ENCODE measurements around the gene SERPING1. TPM values are rescaled to one million over a fixed set of nuclear protein-coding genes. Genes with fewer than 3 reads are reported as not detected.

Gene SERPING1
- 440 and 806 TPM in 2 replicates for total RNA-seq

DNA sequence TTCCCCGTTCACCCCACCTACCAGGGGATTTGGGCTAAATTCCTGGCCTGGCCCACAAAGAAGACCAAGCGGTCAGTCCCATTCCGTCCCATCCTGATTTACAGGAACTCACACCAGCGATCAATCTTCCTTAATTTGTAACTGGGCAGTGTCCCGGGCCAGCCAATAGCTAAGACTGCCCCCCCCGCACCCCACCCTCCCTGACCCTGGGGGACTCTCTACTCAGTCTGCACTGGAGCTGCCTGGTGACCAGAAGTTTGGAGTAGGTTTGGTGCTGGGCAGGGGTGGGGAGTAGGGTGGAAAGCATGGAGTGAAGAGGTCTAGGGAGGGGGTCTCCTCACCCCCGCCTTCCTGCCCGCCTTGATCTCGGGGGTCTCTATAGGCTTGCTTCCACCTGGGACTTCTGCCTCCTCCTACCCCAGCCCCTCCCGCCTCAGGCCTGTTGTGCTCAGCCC, at the start of gene SERPING1:
TSS of gene SERPING1 (plus strand) at position 225 of the 455 bp plus-strand sequence. CDS start 586 bp downstream, outside the sequence.

DNA sequence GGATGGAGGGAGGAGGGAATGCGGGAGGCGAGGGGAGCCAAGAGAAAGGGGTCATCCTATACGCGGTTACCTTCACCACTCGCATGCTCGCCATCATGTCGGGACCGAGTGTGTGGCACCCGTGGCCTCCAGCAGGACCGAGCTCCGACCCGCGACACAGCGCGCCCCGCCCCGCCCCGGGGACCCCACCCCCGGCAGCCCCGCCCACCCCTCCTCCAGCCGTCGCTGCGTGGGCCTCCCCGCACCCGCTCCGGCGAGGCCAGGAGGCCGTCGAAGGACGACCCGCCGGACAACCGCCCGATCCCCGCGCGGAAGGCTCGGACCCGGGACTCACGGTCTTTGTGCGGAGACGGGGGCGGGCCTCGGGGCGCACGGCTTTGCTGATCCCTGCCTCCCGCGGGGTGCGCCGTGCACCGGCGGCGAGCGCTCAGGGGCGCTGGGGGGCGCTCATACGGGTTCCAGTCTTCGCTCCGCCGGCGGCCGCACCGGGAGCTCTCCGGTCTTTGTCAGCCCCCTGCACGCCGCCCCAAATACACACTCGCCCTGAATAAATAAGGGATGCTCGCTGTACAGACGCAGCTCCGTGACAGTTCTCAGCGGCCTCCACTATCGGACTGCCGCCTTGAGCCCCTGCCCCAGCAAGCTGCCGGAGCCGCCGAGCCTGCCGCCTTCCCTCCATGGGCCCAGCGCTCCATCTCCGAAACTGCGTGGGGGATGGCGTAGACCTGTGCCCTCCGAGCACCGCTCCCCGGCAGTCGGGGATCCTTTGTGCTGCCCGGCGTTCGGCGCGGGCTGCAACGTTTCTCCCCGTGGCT, 29.8 kb upstream of the SERPING1 start, which contains the start of gene UBE2L6:
TSS of gene UBE2L6 (minus strand) at position 158 of the 815 bp plus-strand sequence. CDS start at position 97, 61 bp downstream.

DNA sequence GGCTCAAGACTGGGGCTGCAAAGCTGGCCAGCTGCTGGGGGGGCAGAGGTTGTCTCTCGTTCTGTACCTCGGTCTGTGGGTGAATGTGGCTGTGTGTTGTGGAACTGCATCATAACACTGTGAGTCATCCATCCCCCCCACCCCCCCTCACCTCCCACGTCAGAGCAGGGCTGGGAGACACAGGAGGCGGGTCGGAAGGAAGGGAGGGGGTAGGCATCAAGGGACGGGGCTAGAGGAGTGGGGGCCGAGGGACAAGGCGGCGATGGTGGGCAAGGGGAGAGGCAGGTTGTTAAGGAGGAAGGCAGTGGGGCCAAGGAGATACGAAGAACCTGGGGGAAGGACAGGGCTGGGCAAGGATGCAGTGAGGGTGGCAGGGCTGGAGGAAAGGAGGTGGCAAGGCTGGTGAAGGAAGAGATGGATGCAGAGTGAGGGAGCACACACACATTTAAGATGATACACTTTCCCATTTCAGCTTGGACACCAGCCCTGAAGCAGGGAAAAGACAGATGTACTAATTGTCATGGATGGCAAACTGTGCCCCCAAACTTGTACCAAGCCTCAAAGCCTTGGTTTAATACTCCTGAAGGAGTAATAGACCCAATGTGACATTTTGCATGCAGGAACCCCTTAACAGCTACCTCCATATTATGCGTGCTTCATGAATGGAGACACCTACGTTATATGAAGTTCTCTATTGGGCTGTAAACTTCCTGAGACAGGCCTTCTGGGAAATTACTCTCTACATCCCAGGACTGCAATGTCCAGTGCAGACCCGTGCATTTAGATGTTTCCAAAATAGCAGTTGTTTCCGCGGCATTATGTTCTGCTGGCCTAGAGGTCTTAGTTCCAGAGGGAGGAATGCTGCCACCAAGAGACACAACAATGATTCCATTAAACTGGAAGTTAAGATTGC, 52.6 kb downstream of the SERPING1 start, which contains the start of gene YPEL4:
TSS of gene YPEL4 (minus strand) at position 87 of the 913 bp plus-strand sequence. CDS start 2,805 bp downstream, outside the sequence.

DNA sequence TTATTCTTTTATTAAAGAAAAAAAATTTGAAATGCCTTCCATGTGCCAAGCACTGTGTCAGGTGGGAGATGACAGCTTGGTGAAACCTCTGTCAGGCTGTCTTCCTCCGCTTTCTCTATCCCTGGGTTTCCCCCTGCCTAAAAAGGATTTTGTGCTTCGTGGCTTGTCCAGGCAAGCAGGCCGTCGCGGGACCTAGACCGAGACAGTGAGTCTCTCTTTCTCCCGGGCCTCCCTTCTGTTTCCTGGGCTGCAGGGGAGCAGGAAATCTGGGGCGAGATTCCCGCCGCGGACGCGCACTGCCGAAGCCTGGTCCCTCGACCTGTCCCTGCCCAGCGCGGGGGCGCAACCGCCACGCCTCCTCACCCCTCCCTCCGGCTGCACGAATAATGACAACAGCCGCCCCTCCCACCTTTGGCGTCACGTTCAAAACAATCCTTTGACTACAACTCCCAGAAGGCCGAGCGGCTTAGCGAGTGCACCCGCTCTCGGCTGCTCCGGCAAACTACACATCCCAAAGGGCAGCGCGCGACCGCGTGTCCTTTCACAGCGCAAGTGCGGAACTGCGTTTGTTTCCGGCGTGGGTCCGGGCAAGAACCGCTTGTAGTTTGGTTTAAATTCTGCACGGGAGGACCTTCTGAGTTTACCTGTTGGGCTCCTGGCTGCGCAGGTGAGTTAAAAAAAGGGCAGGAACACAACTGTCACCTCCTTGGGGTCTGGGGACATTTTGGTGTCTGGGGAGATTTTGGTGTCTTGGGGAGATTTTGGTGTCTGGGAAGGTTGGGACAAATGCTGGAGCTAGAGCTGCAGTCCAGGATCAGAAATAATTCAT, 59.9 kb downstream of the SERPING1 start, which contains the start of gene CLP1:
TSS of gene CLP1 (plus strand) at position 569 of the 829 bp plus-strand sequence. CDS start 1,715 bp downstream, outside the sequence.

Other genes starting within 250 kb of the SERPING1 start
- not detected in 2 replicates for gene PRG3, start 216.5 kb upstream of the SERPING1 start, total RNA-seq
- not detected in 2 replicates for gene PRG2, start 207.0 kb upstream of the SERPING1 start, total RNA-seq
- gene SLC43A3, start 170.6 kb upstream of the SERPING1 start, total RNA-seq, result 27.8 and 32.3 TPM in 2 replicates
- gene RTN4RL2, start 137.2 kb upstream of the SERPING1 start, total RNA-seq, result 2.1 and 10.6 TPM in 2 replicates
- gene SLC43A1, start 82.0 kb upstream of the SERPING1 start, total RNA-seq, result 16.6 and 29.5 TPM in 2 replicates
- 11.1 and 23.8 TPM in 2 replicates for gene TIMM10, start 66.9 kb upstream of the SERPING1 start, total RNA-seq
- gene SMTNL1, start 60.1 kb upstream of the SERPING1 start, total RNA-seq, result not detected in 2 replicates
- gene UBE2L6, start 30.0 kb upstream of the SERPING1 start, total RNA-seq, result 67.3 and 149 TPM in 2 replicates
- gene YPEL4, start 52.2 kb downstream of the SERPING1 start, total RNA-seq, result 1.0 and 1.1 TPM in 2 replicates
- 4.1 and 11.6 TPM in 2 replicates for gene CLP1, start 60.1 kb downstream of the SERPING1 start, total RNA-seq
- gene ZDHHC5, start 70.4 kb downstream of the SERPING1 start, total RNA-seq, result 33.6 and 41.5 TPM in 2 replicates
- 18.6 and 26.7 TPM in 2 replicates for gene MED19, start 114.5 kb downstream of the SERPING1 start, total RNA-seq
- 52.9 and 56.2 TPM in 2 replicates for gene TMX2, start 114.9 kb downstream of the SERPING1 start, total RNA-seq
- 194 and 199 TPM in 2 replicates for gene SELENOH, start 143.8 kb downstream of the SERPING1 start, total RNA-seq
- not detected in 2 replicates for gene BTBD18, start 154.1 kb downstream of the SERPING1 start, total RNA-seq
- 44.4 and 72.5 TPM in 2 replicates for gene CTNND1, start 164.1 kb downstream of the SERPING1 start, total RNA-seq

Measured in pericardium fibroblast (primary cell).